Activated naive CD8-positive, alpha-beta T cell (primary cell): ENCODE results near the gene TGM6.

Experiments
- H3K27ac Mint-ChIP-seq: one replicate; pipeline ENCODE4 v1.8.0; 2021; ENCODE audit warnings: mixed read lengths
- H3K27me3 Mint-ChIP-seq: one replicate; pipeline ENCODE4 v1.8.0; 2021; ENCODE audit warnings: mixed read lengths
- H3K36me3 Mint-ChIP-seq: one replicate; pipeline ENCODE4 v1.8.0; 2021; ENCODE audit warnings: mixed read lengths
- H3K4me1 Mint-ChIP-seq: one replicate; pipeline ENCODE4 v1.8.0; 2021; ENCODE audit warnings: low read depth, mixed read lengths
- H3K4me3 Mint-ChIP-seq: one replicate; pipeline ENCODE4 v1.8.0; 2021; ENCODE audit warnings: mild to moderate bottlenecking, mixed read lengths
- H3K9me3 Mint-ChIP-seq: one replicate; pipeline ENCODE4 v1.8.0; 2021; ENCODE audit warnings: low read depth, mixed read lengths

Gene TGM6

DNA sequence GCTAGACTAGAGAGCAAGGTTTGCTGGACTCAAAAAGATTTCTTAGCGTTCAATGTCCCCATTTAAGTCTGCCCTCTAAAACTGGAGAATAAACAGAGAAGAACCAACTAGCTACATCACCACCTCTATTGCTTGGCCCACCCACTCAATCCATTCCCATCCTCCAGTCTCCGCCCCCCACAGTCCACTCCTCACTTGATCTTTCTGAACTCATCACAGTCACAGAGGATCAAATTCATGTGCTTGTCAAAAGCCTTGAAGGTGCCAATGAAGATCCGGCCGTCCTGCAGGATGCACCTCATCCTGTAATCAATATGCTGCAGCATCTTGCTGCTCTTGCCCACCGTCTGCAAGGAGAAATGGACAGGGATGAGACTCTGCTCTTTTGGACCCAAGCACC, 86.7 kb downstream of the TGM6 start:
- H3K36me3 Mint-ChIP-seq: peaks cover 18% of the 10 kb centered on the region
- H3K27ac Mint-ChIP-seq: peak overlapping the region; percentile 87
- peaks cover 40% of the 10 kb centered on the region for H3K4me1 Mint-ChIP-seq
- H3K4me3 Mint-ChIP-seq: peak overlapping the region; percentile 99
- H3K9me3 Mint-ChIP-seq: no peaks in the 10 kb centered on the region
- no peaks in the 10 kb centered on the region for H3K27me3 Mint-ChIP-seq

DNA sequence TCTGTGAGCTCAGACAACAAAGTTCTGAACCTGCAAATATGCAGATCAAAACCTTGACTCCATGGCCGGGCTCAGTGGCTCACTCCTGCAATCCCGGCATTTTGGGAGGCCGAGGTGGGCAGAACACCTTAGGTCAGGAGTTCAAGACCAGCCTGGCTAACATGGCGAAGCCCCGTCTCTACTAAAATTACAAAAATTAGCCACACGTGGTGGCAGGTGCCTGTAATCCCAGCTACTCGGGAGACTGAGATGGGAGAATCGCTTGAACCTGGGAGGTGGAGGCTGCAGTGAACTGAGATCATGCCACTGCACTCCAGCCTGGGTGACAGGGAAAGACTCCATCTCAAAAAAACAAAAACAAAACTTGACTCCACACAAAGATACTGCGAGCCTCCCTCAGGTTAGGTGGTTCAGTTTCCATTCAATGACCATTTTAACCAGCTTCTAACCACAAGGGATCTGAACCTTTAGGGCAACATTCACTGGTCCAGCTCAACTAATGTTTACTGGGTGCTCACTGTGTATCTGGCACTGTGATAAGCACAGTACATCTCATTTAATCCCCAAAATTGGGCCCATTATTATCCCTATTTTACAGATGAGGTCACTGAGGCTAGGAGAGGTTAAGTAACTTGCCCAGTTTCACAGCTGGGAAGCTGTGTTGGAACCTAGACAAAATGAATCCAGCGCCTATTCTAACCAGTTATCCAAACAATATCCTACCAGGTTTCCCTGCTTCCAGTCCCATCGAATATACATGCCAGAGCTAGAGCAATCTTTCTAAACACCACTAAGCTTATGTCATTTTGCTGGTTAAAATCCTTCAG, 88.1 kb downstream of the TGM6 start:
- Mint-ChIP-seq H3K4me1 (peaks cover 45% of the 10 kb centered on the region), H3K36me3 (peaks cover 13% of the 10 kb centered on the region), H3K27ac (peak overlapping the region; percentile 87), H3K9me3 (no peaks in the 10 kb centered on the region), H3K4me3 (peak overlapping the region; percentile 99), H3K27me3 (no peaks in the 10 kb centered on the region)

DNA sequence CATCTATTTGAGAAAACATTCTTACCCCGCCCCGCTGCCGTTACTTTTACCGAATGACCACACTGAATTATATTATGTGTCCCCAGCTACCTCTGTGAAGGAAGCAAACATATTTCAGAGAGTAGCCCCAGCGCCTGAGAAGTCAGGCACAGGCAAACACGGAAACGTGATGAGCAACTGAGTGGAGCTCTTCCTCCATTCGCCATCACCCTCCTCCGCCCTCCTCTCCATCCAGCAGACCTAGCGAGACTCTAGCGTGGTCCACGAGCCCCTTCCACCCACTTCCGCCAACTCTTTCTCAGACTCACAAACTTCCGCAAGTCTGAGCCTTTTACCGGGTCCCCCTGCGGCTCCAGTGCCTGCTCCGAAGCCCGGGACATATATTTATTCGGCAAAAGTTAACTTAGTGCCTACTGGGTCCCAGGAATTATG, 89.3 kb downstream of the TGM6 start:
- Mint-ChIP-seq H3K4me3 (peak overlapping the region; percentile 99), H3K27ac (peak overlapping the region; percentile 100), H3K36me3 (peaks cover 11% of the 10 kb centered on the region), H3K4me1 (peaks cover 45% of the 10 kb centered on the region), H3K27me3 (no peaks in the 10 kb centered on the region), H3K9me3 (no peaks in the 10 kb centered on the region)

DNA sequence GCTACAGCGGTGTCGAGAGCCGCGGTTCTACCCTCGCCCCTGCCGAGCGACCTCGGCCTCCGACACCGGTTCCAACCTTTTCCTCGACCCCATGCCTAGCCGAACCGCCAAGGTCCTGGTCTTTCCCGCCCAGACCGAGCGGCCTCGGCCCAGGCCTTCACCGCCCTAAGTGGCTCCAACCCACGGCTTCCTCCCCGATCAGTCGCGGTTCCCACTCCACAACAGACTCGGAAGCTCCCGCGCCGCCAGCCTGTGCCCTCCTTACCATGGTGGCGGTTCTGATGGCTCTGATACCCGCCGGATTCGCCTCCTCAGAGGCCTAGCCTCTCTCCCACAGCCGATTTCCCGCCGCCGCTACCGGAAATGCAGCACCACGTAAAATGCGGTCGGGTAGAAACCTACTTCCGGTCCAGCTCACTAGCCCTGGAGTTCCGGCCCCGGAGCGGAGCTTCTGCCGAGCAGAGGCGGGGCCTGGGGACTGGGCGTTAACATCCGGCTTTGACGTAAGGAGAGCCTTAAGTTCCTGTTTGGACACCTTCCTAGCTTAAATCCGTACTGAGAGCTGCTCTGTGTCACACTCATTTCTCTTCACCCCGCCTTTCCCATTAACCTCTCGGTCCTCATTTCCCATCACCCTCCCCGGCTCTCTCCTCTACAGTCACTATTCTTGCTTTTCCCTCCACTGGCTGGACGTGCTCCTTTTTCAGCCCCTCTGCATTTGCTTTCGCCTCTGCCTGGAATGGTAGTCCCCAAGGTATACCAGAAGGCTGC, 89.9 kb downstream of the TGM6 start, which contains the start of gene SNRPB:
SNRPB (minus strand) TSS at position 367 of the 771 bp plus-strand sequence; CDS start at position 268, 99 bp downstream.
- Mint-ChIP-seq H3K27ac (peak within 1 kb of the TSS; percentile 100), H3K9me3 (no peaks in the 10 kb centered on the region), H3K27me3 (no peaks in the 10 kb centered on the region), H3K36me3 (peaks cover 11% of the 10 kb centered on the region), H3K4me3 (peak within 1 kb of the TSS; percentile 99), H3K4me1 (peaks cover 45% of the 10 kb centered on the region)

DNA sequence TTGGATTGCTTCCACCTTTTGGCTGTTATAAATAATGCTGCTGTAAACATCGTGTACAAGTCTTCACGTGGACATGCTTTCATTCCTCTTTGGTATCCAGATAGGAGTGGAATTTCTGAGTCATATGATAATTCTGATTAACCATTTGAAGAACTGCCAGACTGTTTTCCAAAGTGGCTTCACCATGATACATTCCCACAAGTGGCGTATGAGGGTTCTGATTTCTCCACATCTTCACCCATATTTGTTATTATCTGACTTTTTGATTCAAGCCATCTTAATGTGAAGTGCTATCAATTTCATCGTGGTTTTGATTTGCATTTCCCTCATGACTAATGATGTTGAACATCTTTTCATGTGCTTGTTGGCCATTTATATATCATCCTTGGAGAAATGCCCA, 92.8 kb downstream of the TGM6 start:
- Mint-ChIP-seq H3K4me1 (peaks cover 26% of the 10 kb centered on the region), H3K9me3 (no peaks in the 10 kb centered on the region), H3K27ac (no peak overlapping the region), H3K4me3 (no peak overlapping the region), H3K36me3 (peaks cover 17% of the 10 kb centered on the region), H3K27me3 (no peaks in the 10 kb centered on the region)

DNA sequence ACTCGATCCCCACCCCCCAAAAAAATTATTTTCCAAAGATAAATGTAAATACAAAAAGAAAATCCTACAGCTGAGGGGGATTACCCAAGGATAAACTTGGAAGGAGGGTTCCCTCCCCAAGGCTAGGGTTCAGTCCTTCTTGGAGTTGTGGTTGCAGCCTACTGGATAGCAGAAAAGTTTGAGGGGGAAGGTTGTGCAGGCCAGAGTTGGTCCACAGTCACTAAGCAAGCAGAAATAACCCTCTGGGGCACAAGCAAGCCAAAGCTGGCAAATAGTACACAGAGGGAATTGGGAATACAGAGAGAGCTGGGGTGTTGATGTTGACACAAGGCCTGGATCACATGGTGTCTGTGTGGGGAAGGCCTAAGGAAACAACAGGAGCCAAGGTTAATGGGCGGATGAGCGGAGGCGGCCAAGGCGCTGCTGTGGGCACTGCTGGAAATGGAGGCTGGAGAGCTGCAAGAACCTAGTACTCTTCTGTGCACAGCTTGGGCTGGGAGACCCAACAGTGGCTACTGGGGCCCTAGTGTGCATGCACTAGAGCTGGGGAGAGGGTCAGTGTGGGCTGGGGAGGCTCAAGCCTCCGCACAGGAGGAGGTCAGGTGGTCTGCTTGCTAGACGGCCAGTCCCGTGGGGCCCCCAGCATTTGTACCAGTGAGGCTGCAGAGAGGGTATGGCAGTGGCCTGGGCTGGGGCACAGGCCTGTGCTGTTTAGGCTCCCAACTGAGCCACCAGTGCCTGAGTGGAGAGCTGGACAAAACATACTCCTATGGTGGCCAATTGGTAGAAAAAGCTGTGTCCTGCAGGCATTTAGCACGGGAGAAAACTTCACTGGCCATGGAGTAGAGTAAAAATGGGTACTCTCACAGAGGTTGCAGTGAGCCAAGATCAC, 95.4 kb downstream of the TGM6 start:
- Mint-ChIP-seq H3K4me1 (peaks cover 11% of the 10 kb centered on the region), H3K27ac (no peak overlapping the region), H3K27me3 (no peaks in the 10 kb centered on the region), H3K9me3 (peaks cover 5% of the 10 kb centered on the region), H3K4me3 (no peak overlapping the region), H3K36me3 (peaks cover 19% of the 10 kb centered on the region)

DNA sequence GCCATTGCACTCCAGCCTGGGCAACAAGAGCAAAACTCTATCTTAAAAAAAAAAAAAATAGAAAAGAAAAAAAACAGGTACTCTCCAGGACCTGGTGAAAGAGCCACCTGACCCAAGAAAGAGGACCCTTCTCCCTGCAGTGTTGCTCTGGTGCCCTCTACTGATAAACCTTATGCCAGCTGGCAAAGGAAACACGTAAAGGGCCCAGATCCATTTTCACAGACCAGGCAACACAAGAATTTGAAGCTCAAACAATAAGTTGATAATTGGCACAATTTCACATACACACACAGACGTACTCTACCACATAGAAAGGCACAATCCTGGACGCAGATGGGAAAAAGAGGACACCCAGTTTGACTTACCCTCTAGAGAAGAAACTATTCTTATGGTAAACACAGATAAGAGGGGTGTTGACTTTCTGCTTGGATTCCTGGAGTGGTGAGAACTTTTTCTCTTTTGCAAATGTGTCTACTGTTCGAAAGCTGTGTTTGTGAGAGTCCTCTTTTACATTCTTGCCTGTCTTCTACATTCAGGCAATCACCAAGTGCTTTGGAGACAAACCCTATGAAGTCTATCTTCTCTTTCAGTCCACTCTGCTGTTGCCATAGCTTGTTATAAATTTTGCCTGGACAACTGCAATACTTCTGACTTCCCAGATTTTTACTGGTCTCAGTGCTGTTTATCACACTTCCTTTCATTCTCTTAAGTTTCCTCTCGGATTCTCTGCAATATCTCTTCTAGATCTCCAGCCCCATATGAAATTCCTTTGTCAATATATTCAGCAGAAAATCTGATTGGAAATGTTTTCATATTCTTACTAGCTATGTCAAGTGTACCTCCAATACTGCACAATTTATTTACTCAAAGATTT, 96.3 kb downstream of the TGM6 start:
- no peak overlapping the region for H3K4me3 Mint-ChIP-seq
- peaks cover 9% of the 10 kb centered on the region for H3K4me1 Mint-ChIP-seq
- H3K27ac Mint-ChIP-seq: no peak overlapping the region
- H3K36me3 Mint-ChIP-seq: peaks cover 28% of the 10 kb centered on the region
- no peaks in the 10 kb centered on the region for H3K27me3 Mint-ChIP-seq
- peaks cover 6% of the 10 kb centered on the region for H3K9me3 Mint-ChIP-seq

DNA sequence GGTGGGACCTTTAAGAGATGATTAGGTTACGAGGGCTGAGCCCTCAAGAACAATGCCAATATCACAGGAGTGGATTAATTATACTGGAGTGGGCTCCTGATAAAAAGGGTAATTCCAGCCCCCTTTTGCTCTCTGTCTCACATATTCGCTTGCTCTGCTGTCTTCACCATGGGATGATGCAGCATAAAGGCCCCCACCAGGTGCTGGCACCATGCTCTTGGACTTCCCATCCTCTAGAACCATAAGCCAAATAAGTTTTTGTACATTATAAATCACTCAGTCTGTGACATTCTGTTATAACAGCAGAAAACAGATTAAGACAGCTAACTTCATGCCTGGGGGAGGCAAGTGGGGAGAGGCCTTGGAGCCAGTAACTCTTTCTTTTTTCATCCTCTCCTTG, 99.7 kb downstream of the TGM6 start:
- H3K27me3 Mint-ChIP-seq: no peaks in the 10 kb centered on the region
- peaks cover 46% of the 10 kb centered on the region for H3K36me3 Mint-ChIP-seq
- no peak overlapping the region for H3K27ac Mint-ChIP-seq
- H3K9me3 Mint-ChIP-seq: peaks cover 6% of the 10 kb centered on the region
- no peaks in the 10 kb centered on the region for H3K4me1 Mint-ChIP-seq
- no peak overlapping the region for H3K4me3 Mint-ChIP-seq
